Kidney (tissue), 14 donors: ENCODE data around the gene NEGR1. TPM values are rescaled to one million over a fixed set of nuclear protein-coding genes. Genes with fewer than 3 reads are reported as not detected.

ENCODE experiments used
- DNase-seq, 5 donors: peaks; one replicate each; pipeline ENCODE4 v3.0.0-alpha.2; 2013 to 2020
- FAIRE-seq: peaks from 2 replicates; lab custom pipeline; 2012; peaks lifted over from hg19 to GRCh38; lab: Jason Lieb, UNC
- H3K27ac ChIP-seq, 2 donors: one replicate each; pipeline ENCODE4 v1.7.0; 2013; ENCODE audit warnings: low read depth in 2 of 2, low read length in 2 of 2, inconsistent platforms in 1 of 2
- H3K27me3 ChIP-seq: one replicate; pipeline ENCODE4 v1.7.1; 2013; ENCODE audit warnings: low read length, inconsistent platforms; ENCODE audit not compliant: control insufficient read depth, insufficient read depth
- H3K36me3 ChIP-seq, 3 donors: one replicate each; pipeline versions ENCODE4 v1.7.0 to v1.7.1; 2013; ENCODE audit warnings: low read length in 3 of 3, control low read depth in 1 of 3, inconsistent platforms in 1 of 3; ENCODE audit not compliant: insufficient read depth in 3 of 3, control insufficient read depth in 2 of 3
- H3K4me1 ChIP-seq, 3 donors: one replicate each; pipeline versions ENCODE4 v1.7.0 to v1.7.1; 2013; ENCODE audit warnings: low read length in 3 of 3, inconsistent platforms in 1 of 3, low read depth in 1 of 3; ENCODE audit not compliant: control insufficient read depth in 2 of 3, insufficient read depth in 2 of 3
- H3K4me3 ChIP-seq, 3 donors: one replicate each; pipeline versions ENCODE4 v1.7.0 to v1.8.1; 2013; ENCODE audit warnings: low read length in 3 of 3, control low read depth in 1 of 3, inconsistent platforms in 1 of 3
- H3K9ac ChIP-seq, 3 donors: one replicate each; pipeline versions ENCODE4 v1.7.0 to v1.7.1; 2013; ENCODE audit warnings: low read length in 3 of 3, control low read depth in 1 of 3, inconsistent platforms in 1 of 3
- H3K9me3 ChIP-seq, 3 donors: one replicate each; pipeline versions ENCODE4 v1.7.0 to v1.7.1; 2013; ENCODE audit warnings: low read length in 3 of 3, control low read depth in 1 of 3, inconsistent platforms in 1 of 3; ENCODE audit not compliant: control insufficient read depth in 2 of 3, insufficient read depth in 1 of 3
- intact Hi-C: fragments of 100-400 bp; cut with DNase I; formaldehyde crosslinking; loops from one replicate; pipeline ENCODE4 v1.11.1; 2022
- polyA plus RNA-seq: library from polyadenylated mRNA; stranded (reverse); fragments of 350-450 nt; fragmentation: Illumina TruSeq; extraction: RNeasy Lipid Tissue Mini Kit (QIAGEN cat#74804); gene quantifications from one replicate; pipeline ENCODE4 v1.2.3, GENCODE V29; 2014; ENCODE audit warnings: low read depth, low replicate concordance; ENCODE audit not compliant: insufficient read depth
- total RNA-seq: library from RNA; stranded (reverse); fragmentation: NEBNext Ultra II Directional; extraction: Animal tissue kit (Norgen Biotek cat#: 25700); gene quantifications from one replicate; pipeline ENCODE4 v1.2.1, GENCODE V29; 2021
- TF ChIP-seq, protein P1 (sequence below): IDR thresholded peaks from 3 replicates; pipeline ENCODE4 v1.5.1; 2012; ENCODE audit warnings: mild to moderate bottlenecking, moderate library complexity, borderline replicate concordance; ENCODE audit not compliant: insufficient read depth; ENCODE audit errors: extremely low read depth
- donor health status: control.
- donor health status: control.
- donor health status: control.
- donor health status: control.
- donor health status: control.
- donor health status: DM: yes; HTN: yes; CAD: no.
- donor health status: Normal renal cell carcinoma (clear cell type).

Gene NEGR1
- total and polyA plus RNA-seq, 2 donors from 2014 or later, result 3.0 to 10.2 TPM

DNA sequence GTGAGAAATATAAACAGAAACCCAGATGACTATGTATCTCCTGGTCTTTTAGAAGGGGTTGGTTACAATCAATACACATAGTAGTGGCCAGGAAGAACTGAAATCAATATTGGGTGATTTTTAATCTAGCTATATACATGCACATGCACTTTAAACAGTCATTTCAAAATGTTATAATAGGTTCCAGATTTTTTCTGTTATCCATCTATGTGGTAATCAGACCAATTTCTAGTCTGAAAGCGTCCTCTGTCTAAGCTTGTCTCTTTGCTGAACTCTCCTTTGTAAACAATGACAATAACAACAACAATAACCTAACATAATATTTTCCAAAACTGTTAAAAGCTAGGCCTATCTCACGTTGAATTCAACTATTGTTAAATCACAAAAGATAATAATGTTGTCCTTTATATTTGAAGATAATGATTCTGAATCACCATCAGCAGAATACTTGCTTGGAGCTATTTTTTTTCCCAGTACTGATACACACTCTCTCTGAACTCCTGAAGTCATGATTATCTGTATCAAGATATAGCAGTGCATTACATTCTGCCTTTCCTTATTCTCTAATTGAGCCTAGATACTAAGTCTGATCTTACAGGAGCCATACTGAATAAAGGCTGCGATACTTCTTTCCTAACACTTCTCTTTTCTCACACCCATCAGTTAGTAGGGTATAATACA, 704.7 kb downstream of the NEGR1 start:
- no peak overlapping the region for H3K27ac ChIP-seq
- TF ChIP-seq, protein P1, sequence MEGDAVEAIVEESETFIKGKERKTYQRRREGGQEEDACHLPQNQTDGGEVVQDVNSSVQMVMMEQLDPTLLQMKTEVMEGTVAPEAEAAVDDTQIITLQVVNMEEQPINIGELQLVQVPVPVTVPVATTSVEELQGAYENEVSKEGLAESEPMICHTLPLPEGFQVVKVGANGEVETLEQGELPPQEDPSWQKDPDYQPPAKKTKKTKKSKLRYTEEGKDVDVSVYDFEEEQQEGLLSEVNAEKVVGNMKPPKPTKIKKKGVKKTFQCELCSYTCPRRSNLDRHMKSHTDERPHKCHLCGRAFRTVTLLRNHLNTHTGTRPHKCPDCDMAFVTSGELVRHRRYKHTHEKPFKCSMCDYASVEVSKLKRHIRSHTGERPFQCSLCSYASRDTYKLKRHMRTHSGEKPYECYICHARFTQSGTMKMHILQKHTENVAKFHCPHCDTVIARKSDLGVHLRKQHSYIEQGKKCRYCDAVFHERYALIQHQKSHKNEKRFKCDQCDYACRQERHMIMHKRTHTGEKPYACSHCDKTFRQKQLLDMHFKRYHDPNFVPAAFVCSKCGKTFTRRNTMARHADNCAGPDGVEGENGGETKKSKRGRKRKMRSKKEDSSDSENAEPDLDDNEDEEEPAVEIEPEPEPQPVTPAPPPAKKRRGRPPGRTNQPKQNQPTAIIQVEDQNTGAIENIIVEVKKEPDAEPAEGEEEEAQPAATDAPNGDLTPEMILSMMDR, result no peak
- H3K9ac ChIP-seq, result no peak overlapping the region
- no peaks in the 10 kb centered on the region for H3K9me3 ChIP-seq
- intact Hi-C loops, result no loop called here
- no peak for FAIRE-seq
- no peaks in the 10 kb centered on the region for H3K36me3 ChIP-seq
- H3K4me3 ChIP-seq, result no peak overlapping the region
- DNase-seq, result no peak
- H3K4me1 ChIP-seq, result no peaks in the 10 kb centered on the region
- no peaks in the 10 kb centered on the region for H3K27me3 ChIP-seq

DNA sequence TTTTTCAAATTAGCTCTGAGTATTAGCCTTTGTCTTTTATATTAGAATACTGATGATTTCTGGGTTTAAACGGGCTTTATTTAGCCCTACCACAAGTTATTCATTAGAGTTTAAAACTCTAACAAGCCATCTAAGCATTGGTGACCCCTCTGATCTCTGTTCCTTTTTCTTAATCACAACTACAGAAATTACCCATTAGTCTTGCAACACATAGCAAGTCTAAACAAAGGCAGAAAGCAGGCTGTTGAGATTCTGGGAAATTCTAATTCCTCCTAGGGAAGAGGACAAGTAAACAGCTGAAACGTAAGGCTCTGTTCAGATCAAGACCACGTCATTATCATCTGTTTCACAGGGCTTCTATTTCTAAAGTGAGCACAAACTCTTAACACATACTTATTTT, 710.3 kb downstream of the NEGR1 start:
- FAIRE-seq, result no peak

DNA sequence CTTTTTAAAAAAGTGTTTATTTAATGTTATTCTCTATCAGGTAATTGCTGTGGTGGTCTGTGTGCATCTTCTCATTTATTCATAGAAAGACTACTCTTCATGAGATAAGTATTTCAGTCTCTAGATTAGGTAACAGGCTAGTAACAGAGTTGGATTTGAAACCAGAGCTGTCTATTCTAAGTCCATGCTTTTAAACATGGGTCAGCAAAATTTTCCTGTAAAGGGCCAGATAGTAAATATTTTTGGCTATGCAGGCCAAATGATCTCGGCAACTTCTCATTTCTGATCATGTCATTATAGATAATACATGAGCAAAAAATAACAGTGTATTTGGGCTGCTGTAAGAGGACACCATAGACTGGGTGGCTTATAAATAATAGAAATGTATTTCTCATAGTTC, 715.9 kb downstream of the NEGR1 start:
- Histone ChIP-seq H3K4me3 (no peak overlapping the region), H3K9ac (no peak overlapping the region), H3K9me3 (no peaks in the 10 kb centered on the region), H3K27me3 (no peaks in the 10 kb centered on the region), H3K4me1 (no peaks in the 10 kb centered on the region), H3K27ac (no peak overlapping the region), H3K36me3 (no peaks in the 10 kb centered on the region)
- TF ChIP-seq, protein P1, result no peak
- FAIRE-seq (no peak), DNase-seq (no peak)
- intact Hi-C loops, result no loop called here

More for the DNA sequence above, 710.3 kb downstream of the NEGR1 start:
- Histone ChIP-seq H3K27ac (no peak overlapping the region), H3K9ac (no peak overlapping the region), H3K4me3 (no peak overlapping the region), H3K27me3 (no peaks in the 10 kb centered on the region), H3K4me1 (no peaks in the 10 kb centered on the region), H3K9me3 (no peaks in the 10 kb centered on the region), H3K36me3 (no peaks in the 10 kb centered on the region)
- intact Hi-C loops, result no loop called here
- TF ChIP-seq, protein P1, result no peak
- DNase-seq, result no peak

DNA sequence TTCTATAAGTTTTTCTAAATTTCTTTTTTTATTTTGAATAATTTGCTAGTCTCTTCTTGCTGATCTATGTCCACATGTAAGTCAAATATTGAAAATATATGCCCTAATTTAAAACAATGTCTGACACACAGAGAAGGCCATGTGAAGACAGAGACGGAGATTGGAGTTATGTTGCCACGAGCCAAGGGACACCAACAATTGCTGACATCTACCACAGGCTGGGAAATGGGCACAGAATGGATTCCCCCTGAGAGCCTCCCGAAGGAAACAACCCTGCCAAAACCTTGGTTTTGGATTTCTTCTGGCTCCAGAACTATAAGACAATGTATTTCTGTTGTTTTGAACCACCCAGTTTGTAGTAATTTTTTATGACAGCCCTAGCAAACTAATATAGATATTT, 716.5 kb downstream of the NEGR1 start:
- Histone ChIP-seq H3K9ac (no peak overlapping the region), H3K9me3 (no peaks in the 10 kb centered on the region), H3K27me3 (no peaks in the 10 kb centered on the region), H3K4me1 (no peaks in the 10 kb centered on the region), H3K4me3 (no peak overlapping the region), H3K36me3 (no peaks in the 10 kb centered on the region), H3K27ac (no peak overlapping the region)
- TF ChIP-seq, protein P1, result no peak
- DNase-seq, result no peak
- intact Hi-C loops, result no loop called here
- no peak for FAIRE-seq
